ENCODE results near the gene BACH2. TPM values are rescaled to one million over a fixed set of nuclear protein-coding genes. Genes with fewer than 3 reads are reported as not detected.
"Not testable (repeated sequence)": the region's sequence is repeated elsewhere in the genome, so short reads cannot be mapped to it uniquely, and the experiment has no call there.

The BACH2 gene
- polyA plus RNA-seq, 6 donors from 2014 or later: 31.0 to 130 (median 78.4) TPM

- H3K27me3 Mint-ChIP-seq; H3K9me3 Mint-ChIP-seq; ATAC-seq (ENCODE audit: low read depth in 2 of 2); DNase-seq; H3K4me3 Mint-ChIP-seq: not testable (repeated sequence)
- Mint-ChIP-seq H3K27ac (peak overlapping the region in 4 of 6 donors; percentile 50 to 86 (median 63)), H3K4me1 (peaks cover 49 to 75% (median 55%) of the 10 kb centered on the region in 3 donors), H3K36me3 (peaks cover 20 to 36% of the 10 kb centered on the region in 2 donors)
Observed at GRCh38 chr6:90208690-90209089, 88.0 kb downstream of the BACH2 start.

- DNase-seq (no peak), ATAC-seq (ENCODE audit: low read depth in 2 of 2) (no peak)
- peak overlapping the region; percentile 68 to 85 (median 82) for H3K27ac Mint-ChIP-seq
- no peaks in the 10 kb centered on the region for H3K27me3 Mint-ChIP-seq
- H3K9me3 Mint-ChIP-seq: peaks cover 0 to 3% (median 0%) of the 10 kb centered on the region in 7 donors
- H3K36me3 Mint-ChIP-seq: peaks cover 23 to 47% of the 10 kb centered on the region in 2 donors
- no peak overlapping the region for H3K4me3 Mint-ChIP-seq
- H3K4me1 Mint-ChIP-seq: peaks cover 40 to 61% (median 56%) of the 10 kb centered on the region in 3 donors
Observed at GRCh38 chr6:90204327-90205056, 92.2 kb downstream of the BACH2 start.

GRCh38 chr6:90203672-90204071, 93.0 kb downstream of the BACH2 start:
- Mint-ChIP-seq H3K9me3 (peaks cover 0 to 11% (median 4%) of the 10 kb centered on the region in 7 donors), H3K27me3 (no peaks in the 10 kb centered on the region), H3K4me3 (peak overlapping the region in 1 of 8 donors; percentile 18), H3K36me3 (peaks cover 31 to 56% of the 10 kb centered on the region in 2 donors), H3K27ac (peak overlapping the region in 5 of 6 donors; percentile 44 to 75 (median 68)), H3K4me1 (peaks cover 45 to 65% (median 54%) of the 10 kb centered on the region in 3 donors)
- DNase-seq (no peak), ATAC-seq (ENCODE audit: low read depth in 2 of 2) (no peak)

GRCh38 chr6:90202156-90202555, 94.5 kb downstream of the BACH2 start:
- Mint-ChIP-seq H3K27me3 (no peaks in the 10 kb centered on the region), H3K4me3 (no peak overlapping the region), H3K36me3 (peaks cover 47 to 68% of the 10 kb centered on the region in 2 donors), H3K27ac (peak overlapping the region in 5 of 6 donors; percentile 44 to 85 (median 53)), H3K9me3 (peaks cover 5 to 26% (median 11%) of the 10 kb centered on the region in 7 donors), H3K4me1 (peaks cover 44 to 68% (median 50%) of the 10 kb centered on the region in 3 donors)
- no peak for DNase-seq
- ATAC-seq (ENCODE audit: low read depth in 2 of 2): no peak

GRCh38 chr6:90199900-90200299, 96.7 kb downstream of the BACH2 start:
- Mint-ChIP-seq H3K9me3 (peaks cover 5 to 26% (median 11%) of the 10 kb centered on the region in 7 donors), H3K4me3 (no peak overlapping the region), H3K27ac (peak overlapping the region in 4 of 6 donors; percentile 38 to 92 (median 78)), H3K36me3 (peaks cover 38 to 63% of the 10 kb centered on the region in 2 donors), H3K27me3 (no peaks in the 10 kb centered on the region), H3K4me1 (peaks cover 42 to 63% (median 44%) of the 10 kb centered on the region in 3 donors)
- DNase-seq (no peak), ATAC-seq (ENCODE audit: low read depth in 2 of 2) (no peak)

GRCh38 chr6:90198758-90199425, 97.8 kb downstream of the BACH2 start:
- peak; percentile 25 to 32 for ATAC-seq (ENCODE audit: low read depth in 2 of 2)
- Mint-ChIP-seq H3K36me3 (peaks cover 36 to 57% of the 10 kb centered on the region in 2 donors), H3K4me3 (peak overlapping the region in 1 of 8 donors; percentile 69), H3K27ac (peak overlapping the region in 5 of 6 donors; percentile 47 to 87 (median 63)), H3K4me1 (peaks cover 43 to 68% (median 45%) of the 10 kb centered on the region in 3 donors), H3K27me3 (no peaks in the 10 kb centered on the region), H3K9me3 (peaks cover 5 to 26% (median 11%) of the 10 kb centered on the region in 7 donors)
- no peak for DNase-seq

- peaks cover 48 to 68% (median 48%) of the 10 kb centered on the region in 3 donors for H3K4me1 Mint-ChIP-seq
- peak overlapping the region in 5 of 6 donors; percentile 82 to 89 (median 87) for H3K27ac Mint-ChIP-seq
- H3K9me3 Mint-ChIP-seq: peaks cover 5 to 26% (median 11%) of the 10 kb centered on the region in 7 donors
- DNase-seq (no peak), ATAC-seq (ENCODE audit: low read depth in 2 of 2) (no peak)
- H3K36me3 Mint-ChIP-seq: peaks cover 40 to 51% of the 10 kb centered on the region in 2 donors
- H3K27me3 Mint-ChIP-seq: no peaks in the 10 kb centered on the region
- peak overlapping the region in 5 of 8 donors; percentile 16 to 70 (median 69) for H3K4me3 Mint-ChIP-seq
Observed at GRCh38 chr6:90197854-90198496, 98.7 kb downstream of the BACH2 start.

- H3K4me3 Mint-ChIP-seq: peak overlapping the region in 6 of 8 donors; percentile 1 to 55 (median 26)
- peak overlapping the region; percentile 9 to 83 (median 39) for H3K27ac Mint-ChIP-seq
- H3K27me3 Mint-ChIP-seq: no peaks in the 10 kb centered on the region
- H3K4me1 Mint-ChIP-seq: peaks cover 49 to 87% (median 59%) of the 10 kb centered on the region in 3 donors
- peaks cover 44 to 53% of the 10 kb centered on the region in 2 donors for H3K36me3 Mint-ChIP-seq
- no peak for DNase-seq
- H3K9me3 Mint-ChIP-seq: peaks cover 5 to 26% (median 11%) of the 10 kb centered on the region in 7 donors
- no peak for ATAC-seq (ENCODE audit: low read depth in 2 of 2)
Observed at GRCh38 chr6:90195094-90195829, 101.4 kb downstream of the BACH2 start.

GRCh38 chr6:90194371-90194841, 102.2 kb downstream of the BACH2 start:
- H3K27me3 Mint-ChIP-seq: no peaks in the 10 kb centered on the region
- H3K9me3 Mint-ChIP-seq: peaks cover 5 to 23% (median 9%) of the 10 kb centered on the region in 7 donors
- H3K4me3 Mint-ChIP-seq: peak overlapping the region in 3 of 8 donors; percentile 15 to 39 (median 21)
- peaks cover 40 to 49% of the 10 kb centered on the region in 2 donors for H3K36me3 Mint-ChIP-seq
- ATAC-seq (ENCODE audit: low read depth in 2 of 2) (no peak), DNase-seq (no peak)
- peak overlapping the region; percentile 9 to 91 (median 70) for H3K27ac Mint-ChIP-seq
- peaks cover 56 to 90% (median 59%) of the 10 kb centered on the region in 3 donors for H3K4me1 Mint-ChIP-seq

GRCh38 chr6:90193359-90193758, 103.3 kb downstream of the BACH2 start:
- Mint-ChIP-seq H3K36me3 (peaks cover 29 to 38% of the 10 kb centered on the region in 2 donors), H3K27me3 (no peaks in the 10 kb centered on the region), H3K9me3 (peaks cover 2 to 12% (median 7%) of the 10 kb centered on the region in 7 donors), H3K27ac (peak overlapping the region in 5 of 6 donors; percentile 16 to 88 (median 60)), H3K4me3 (peak overlapping the region in 4 of 8 donors; percentile 8 to 69 (median 40)), H3K4me1 (peaks cover 51 to 88% (median 57%) of the 10 kb centered on the region in 3 donors)
- no peak for ATAC-seq (ENCODE audit: low read depth in 2 of 2)
- DNase-seq: no peak

GRCh38 chr6:90192857-90193256, 103.8 kb downstream of the BACH2 start:
- Mint-ChIP-seq H3K4me1 (peaks cover 48 to 84% (median 52%) of the 10 kb centered on the region in 3 donors), H3K36me3 (peaks cover 25 to 33% of the 10 kb centered on the region in 2 donors), H3K9me3 (peaks cover 0 to 7% (median 2%) of the 10 kb centered on the region in 7 donors), H3K27ac (peak overlapping the region; percentile 49 to 88 (median 68)), H3K4me3 (peak overlapping the region in 4 of 8 donors; percentile 8 to 49 (median 28)), H3K27me3 (no peaks in the 10 kb centered on the region)
- no peak for ATAC-seq (ENCODE audit: low read depth in 2 of 2)
- no peak for DNase-seq

GRCh38 chr6:90190752-90191395, 105.8 kb downstream of the BACH2 start:
- DNase-seq: peak; percentile 44

More at GRCh38 chr6:90190752-90191395, 105.8 kb downstream of the BACH2 start:
- H3K27me3 Mint-ChIP-seq: no peaks in the 10 kb centered on the region
- no peaks in the 10 kb centered on the region for H3K9me3 Mint-ChIP-seq
- H3K4me1 Mint-ChIP-seq: peaks cover 58 to 89% (median 70%) of the 10 kb centered on the region in 3 donors
- H3K4me3 Mint-ChIP-seq: peak overlapping the region; percentile 7 to 73 (median 56)
- H3K36me3 Mint-ChIP-seq: peaks cover 18 to 22% of the 10 kb centered on the region in 2 donors
- H3K27ac Mint-ChIP-seq: peak overlapping the region; percentile 58 to 94 (median 88)
- ATAC-seq (ENCODE audit: low read depth in 2 of 2): peak; percentile 60 to 62
